SK-N-SH (cell line): ENCODE measurements around the gene COX7A2. TPM values are rescaled to one million over a fixed set of nuclear protein-coding genes. Genes with fewer than 3 reads are reported as not detected.

Experiments used
- CTCF ChIA-PET: fragments of 300-600, 350-600 bp; formaldehyde crosslinking; extraction: SDS; loops from one replicate; lab custom pipeline; 2021; lab: Yijun Ruan, JAX
- POLR2A ChIA-PET: fragments of 350-600 bp; sonication (Branson Sonifier 250); formaldehyde crosslinking; extraction: SDS; loops from one replicate; lab custom pipeline; 2020; ENCODE audit warnings: antibody characterized with exemption, inconsistent platforms; lab: Yijun Ruan, JAX
- DNase-seq: peaks from one replicate; pipeline ENCODE4 v3.0.0; 2012
- H2AFZ ChIP-seq: fragments of 200-600 bp; sonication (generic); 2 replicates; pipeline ENCODE4 v1.8.1; 2016; ENCODE audit warnings: antibody characterized with exemption, mild to moderate bottlenecking, low read depth
- H3F3A ChIP-seq: fragments of 200-600 bp; sonication (generic); replicated peaks from 2 replicates; pipeline ENCODE3; 2016; ENCODE audit warnings: antibody characterized with exemption, mild to moderate bottlenecking; ENCODE audit not compliant: insufficient read depth
- H3K27ac ChIP-seq, 2 experiments: fragments of 200-500 bp in 1 of 2; fragments of 200-600 bp in 1 of 2; sonication (Bioruptor generic) in 1 of 2; sonication (generic), shearing (Covaris generic) in 1 of 2; 2 replicates each; pipeline versions ENCODE4 v1.5.1 to v1.6.1; 2014 to 2016; ENCODE audit warnings: low read depth in 2 of 2, inconsistent platforms in 1 of 2, low read length in 1 of 2, mild to moderate bottlenecking in 1 of 2, mixed read lengths in 1 of 2
- H3K27me3 ChIP-seq: fragments of 200-600 bp; sonication (generic), shearing (Covaris generic); 2 replicates; pipeline ENCODE4 v1.6.1; 2016; ENCODE audit warnings: mixed run types; ENCODE audit not compliant: insufficient read depth
- H3K36me3 ChIP-seq, 2 experiments: fragments of 200-500 bp in 1 of 2; fragments of 200-600 bp in 1 of 2; sonication (Bioruptor generic) in 1 of 2; sonication (generic) in 1 of 2; replicated peaks in 1 of 2; 2 replicates each; pipeline versions ENCODE3 to v1.5.1; 2014 to 2016; ENCODE audit warnings: low read length in 1 of 2, mild to moderate bottlenecking in 1 of 2; ENCODE audit not compliant: insufficient read depth in 2 of 2, control insufficient read depth in 1 of 2
- H3K4me1 ChIP-seq, 2 experiments: fragments of 200-500 bp in 1 of 2; fragments of 200-600 bp in 1 of 2; sonication (Bioruptor generic) in 1 of 2; sonication (generic), shearing (Covaris generic) in 1 of 2; 2 replicates each; pipeline versions ENCODE4 v1.5.1 to v1.6.1; 2014 to 2016; ENCODE audit warnings: low read depth in 1 of 2, low read length in 1 of 2, mixed run types in 1 of 2; ENCODE audit not compliant: insufficient read depth in 2 of 2, control insufficient read depth in 1 of 2
- H3K4me2 ChIP-seq: fragments of 200-600 bp; sonication (generic), shearing (Covaris generic); 2 replicates; pipeline ENCODE4 v1.6.1; 2017; ENCODE audit warnings: mixed run types
- H3K4me3 ChIP-seq, 2 experiments: fragments of 200-500 bp in 1 of 2; fragments of 200-600 bp in 1 of 2; sonication (Bioruptor generic) in 1 of 2; sonication (generic), shearing (Covaris generic) in 1 of 2; 2 replicates each; pipeline versions ENCODE4 v1.5.1 to v1.8.1; 2014 to 2016; ENCODE audit warnings: low read depth in 2 of 2, inconsistent platforms in 1 of 2, low read length in 1 of 2, mild to moderate bottlenecking in 1 of 2, mixed read lengths in 1 of 2, moderate library complexity in 1 of 2
- H3K79me2 ChIP-seq: fragments of 200-600 bp; sonication (generic); 2 replicates; pipeline ENCODE4 v1.8.1; 2017; ENCODE audit warnings: mild to moderate bottlenecking; ENCODE audit not compliant: insufficient read depth
- H3K9ac ChIP-seq: fragments of 200-600 bp; sonication (generic); 2 replicates; pipeline ENCODE4 v1.6.1; 2017; ENCODE audit warnings: mixed run types
- H3K9me2 ChIP-seq: fragments of 200-600 bp; sonication (generic); 2 replicates; pipeline ENCODE4 v1.6.1; 2017; ENCODE audit warnings: mixed run types
- H3K9me3 ChIP-seq: fragments of 200-600 bp; sonication (generic); 2 replicates; pipeline ENCODE4 v1.6.1; 2017; ENCODE audit warnings: mixed run types, mild to moderate bottlenecking, moderate library complexity
- H4K20me1 ChIP-seq: fragments of 200-600 bp; sonication (generic); 2 replicates; pipeline ENCODE4 v1.6.1; 2017; ENCODE audit warnings: mild to moderate bottlenecking, mixed run types; ENCODE audit not compliant: insufficient read depth
- CHD2 ChIP-seq: fragments of 150-350 bp; IDR thresholded peaks from 2 replicates; pipeline ENCODE4 v1.6.1; 2018; ENCODE audit warnings: low read length; ENCODE audit not compliant: partially characterized antibody
- EP300 ChIP-seq, 2 experiments: IDR thresholded peaks; 2 replicates each; pipeline versions ENCODE4 v1.4.0 to v1.6.1; 2012; ENCODE audit warnings: borderline replicate concordance in 1 of 2, low read depth in 1 of 2, low read length in 1 of 2
- EZH2phosphoT487 ChIP-seq: fragments of 200-600 bp; sonication (generic); IDR thresholded peaks from 2 replicates; pipeline ENCODE4 v1.6.1; 2017; ENCODE audit warnings: low read depth, mixed run types, mild to moderate bottlenecking, antibody characterized with exemption, moderate library complexity, borderline replicate concordance
- FOSL2 ChIP-seq: IDR thresholded peaks from 2 replicates; pipeline ENCODE4 v1.4.0; 2012; ENCODE audit warnings: low read depth, mild to moderate bottlenecking, moderate library complexity, borderline replicate concordance
- FOXJ3 ChIP-seq: sonication (generic); formaldehyde crosslinking; IDR thresholded peaks from 2 replicates; pipeline ENCODE4 v1.5.1; 2020; ENCODE audit warnings: mild to moderate bottlenecking, missing genetic modification reagents
- FOXM1 ChIP-seq: IDR thresholded peaks from 2 replicates; pipeline ENCODE4 v1.4.0; 2012; ENCODE audit warnings: low read depth, mild to moderate bottlenecking
- GABPA ChIP-seq: IDR thresholded peaks from 2 replicates; pipeline ENCODE4 v1.4.0; 2012; ENCODE audit warnings: low read depth, mild to moderate bottlenecking
- GATA2 ChIP-seq: sonication (generic); formaldehyde crosslinking; IDR thresholded peaks from 2 replicates; pipeline ENCODE4 v1.5.0; 2020; ENCODE audit warnings: mild to moderate bottlenecking, missing genetic modification reagents
- IRF3 ChIP-seq: fragments of 150-350 bp; IDR thresholded peaks from 2 replicates; pipeline ENCODE4 v1.6.1; 2016; ENCODE audit warnings: mild to moderate bottlenecking, low read depth, low read length
- MEF2A ChIP-seq: IDR thresholded peaks from 2 replicates; pipeline ENCODE4 v1.4.0; 2012; ENCODE audit warnings: low read depth, borderline replicate concordance
- NRF1 ChIP-seq: IDR thresholded peaks from 2 replicates; pipeline ENCODE4 v1.6.1; 2012; ENCODE audit warnings: low read depth, mild to moderate bottlenecking, low read length
- POLR2AphosphoS5 ChIP-seq: IDR thresholded peaks from 2 replicates; pipeline ENCODE4 v1.6.1; 2012; ENCODE audit warnings: low read depth, low read length
- RCOR1 ChIP-seq: fragments of 150-350 bp; IDR thresholded peaks from 2 replicates; pipeline ENCODE4 v1.6.1; 2017; ENCODE audit warnings: antibody characterized with exemption, low read length
- RFX5 ChIP-seq: IDR thresholded peaks from 2 replicates; pipeline ENCODE4 v1.6.1; 2012; ENCODE audit warnings: mild to moderate bottlenecking, improper control_type of control experiment, low read length
- RXRA ChIP-seq: IDR thresholded peaks from 2 replicates; pipeline ENCODE4 v1.4.0; 2012; ENCODE audit warnings: low read depth, mild to moderate bottlenecking, borderline replicate concordance
- SMC3 ChIP-seq: IDR thresholded peaks from 2 replicates; pipeline ENCODE4 v1.6.1; 2012; ENCODE audit warnings: low read depth, low read length, improper control_type of control experiment
- TAF1 ChIP-seq: IDR thresholded peaks from 2 replicates; pipeline ENCODE4 v1.6.1; 2012; ENCODE audit warnings: low read depth, mild to moderate bottlenecking, low read length, moderate library complexity, borderline replicate concordance
- TCF12 ChIP-seq: IDR thresholded peaks from 2 replicates; pipeline ENCODE4 v1.4.0; 2012
- USF1 ChIP-seq: IDR thresholded peaks from 2 replicates; pipeline ENCODE4 v1.4.0; 2012; ENCODE audit warnings: low read depth, borderline replicate concordance
- USF2 ChIP-seq: fragments of 150-350 bp; IDR thresholded peaks from 2 replicates; pipeline ENCODE4 v1.6.1; 2017; ENCODE audit warnings: antibody characterized with exemption, low read length, low read depth, borderline replicate concordance
- WGBS: methylation state at CpG from one replicate; pipeline ENCODE4 v1.1.6; 2017; ENCODE audit warnings: low lambda C conversion rate; 5-methylcytosine and 5-hydroxymethylcytosine counted together
- polyA plus RNA-seq, 3 experiments: library from polyadenylated mRNA; depleted of rRNA; stranded (reverse); fragments of >200 nt; gene quantifications; 2 replicates each; pipeline ENCODE4 v1.2.3, GENCODE V29; 2012

Gene COX7A2
- polyA plus RNA-seq, 1 of the 3 experiments (the other 2 are of a cell fraction), result 431 TPM

GRCh38 chr6:75235271-75235670 lies 8.3 kb downstream of the COX7A2 start:
- Histone ChIP-seq H4K20me1 (no peaks in the 10 kb centered on the region; the same call in 1 of the 2 replicates), H3K4me3 (no peak overlapping the region), H3K9me3 (no peaks in the 10 kb centered on the region), H3F3A (no peaks in the 10 kb centered on the region), H3K27me3 (no peaks in the 10 kb centered on the region), H3K4me1 (no peaks in the 10 kb centered on the region), H3K79me2 (peaks cover 15% of the 10 kb centered on the region), H3K27ac (no peak overlapping the region), H3K4me2 (no peak overlapping the region), H2AFZ (no peak overlapping the region), H3K36me3 (peaks cover 28 to 35% of the 10 kb centered on the region in 2 experiments), H3K9ac (no peak overlapping the region), H3K9me2 (no peaks in the 10 kb centered on the region)
- CTCF ChIA-PET, result interaction anchor here (0.9 to 3.7 kb wide), 3 partner anchors 9 to 26 kb away, joined by 3 to 16 read pairs (median 12); no protein-coding TSS in a partner anchor
- TF ChIP-seq USF2 (no peak), EZH2phosphoT487 (no peak), TAF1 (no peak), MEF2A (no peak), TCF12 (no peak), EP300 (IDR thresholded peaks at IDR 0.05; ENCODE audit: borderline replicate concordance in 1 of 2, low read depth in 1 of 2, low read length in 1 of 2) (no peak), NRF1 (no peak), RCOR1 (no peak), GABPA (no peak), RXRA (no peak), FOSL2 (no peak), POLR2AphosphoS5 (no peak), USF1 (no peak)
- 100% methylated on average over 2 of the region's 2 CpGs for WGBS
- POLR2A ChIA-PET, result no interaction called here
- no peak for DNase-seq

GRCh38 chr6:75234126-75234865 lies 9.3 kb downstream of the COX7A2 start:
- Histone ChIP-seq H3K9me3 (no peaks in the 10 kb centered on the region), H3K9ac (no peak overlapping the region), H3K27me3 (no peaks in the 10 kb centered on the region), H2AFZ (no peak overlapping the region), H3K79me2 (peaks cover 7% of the 10 kb centered on the region; the same call in 1 of the 2 replicates), H3K4me2 (no peak overlapping the region), H3F3A (no peaks in the 10 kb centered on the region), H3K4me3 (no peak overlapping the region), H4K20me1 (no peaks in the 10 kb centered on the region), H3K9me2 (no peaks in the 10 kb centered on the region), H3K27ac (no peak overlapping the region), H3K36me3 (peaks cover 18 to 26% of the 10 kb centered on the region in 2 experiments), H3K4me1 (no peaks in the 10 kb centered on the region)
- 79% methylated on average over 3 of the region's 3 CpGs for WGBS
- CTCF ChIA-PET, result interaction anchor here (2.6 to 3.7 kb wide), 2 partner anchors 23 to 25 kb away, joined by 12 to 16 read pairs; no protein-coding TSS in a partner anchor
- DNase-seq, result no peak
- no peak for TF ChIP-seq FOXM1
- TF ChIP-seq EP300 (IDR thresholded peaks at IDR 0.05; ENCODE audit: borderline replicate concordance in 1 of 2, low read depth in 1 of 2, low read length in 1 of 2), result no peak
- TF ChIP-seq SMC3, result no peak
- no peak for TF ChIP-seq RFX5
- TF ChIP-seq USF1, result no peak
- TF ChIP-seq POLR2AphosphoS5, result no peak
- no peak for TF ChIP-seq GABPA
- TF ChIP-seq IRF3, result no peak
- TF ChIP-seq GATA2 (CRISPR knock-in tag), result no peak
- no peak for TF ChIP-seq FOSL2
- TF ChIP-seq CHD2, result no peak
- no peak for TF ChIP-seq NRF1
- TF ChIP-seq TAF1, result no peak
- TF ChIP-seq FOXJ3 (CRISPR knock-in tag), result no peak
- POLR2A ChIA-PET, result no interaction called here
